ENCODE results near the gene KIF3C.
A peak's percentile ranks its signal among the peaks of the same experiment; 100 is the strongest.

KIF3C gene

DNA sequence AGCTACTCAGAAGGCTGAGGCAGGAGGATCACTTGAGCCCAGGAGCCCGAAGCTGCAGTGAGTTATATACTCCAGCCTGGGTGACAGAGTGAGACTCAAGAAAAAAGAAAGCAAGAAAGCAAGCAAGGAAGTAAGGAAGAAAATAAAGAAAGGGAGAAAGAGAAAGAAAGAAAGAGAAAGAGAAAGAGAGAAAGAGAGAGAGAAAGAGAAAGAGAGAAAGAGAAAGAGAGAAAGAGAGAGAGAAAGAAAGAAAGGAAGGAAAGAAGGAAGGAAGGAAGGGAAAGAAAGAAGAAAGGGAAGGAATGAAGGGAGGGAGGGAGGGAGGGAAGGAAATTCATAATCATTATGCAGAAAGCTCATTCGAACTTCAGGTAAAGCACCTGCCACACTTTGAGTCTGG, 33.9 kb downstream of the KIF3C start:
- H3K4me1 ChIP-seq (ENCODE audit: control insufficient read depth in 2 of 2, insufficient read depth in 2 of 2, low read length in 2 of 2): no peaks in the 10 kb centered on the region
- H3K36me3 ChIP-seq (ENCODE audit: control insufficient read depth in 2 of 2, insufficient read depth in 2 of 2, low read length in 2 of 2): no peaks in the 10 kb centered on the region
- no peak overlapping the region for H3K4me3 ChIP-seq (ENCODE audit: low read length in 2 of 2)

GRCh38 chr2:25941042-25941441, 41.3 kb downstream of the KIF3C start:
- Histone ChIP-seq H3K9me3 (ENCODE audit: control insufficient read depth in 2 of 2, low read length in 2 of 2) (no peaks in the 10 kb centered on the region), H3K9ac (ENCODE audit: low read depth in 1 of 2, low read length in 2 of 2) (no peak overlapping the region), H3K4me1 (ENCODE audit: control insufficient read depth in 2 of 2, insufficient read depth in 2 of 2, low read length in 2 of 2) (peaks cover 0 to 12% of the 10 kb centered on the region in 2 donors), H3K36me3 (ENCODE audit: control insufficient read depth in 2 of 2, insufficient read depth in 2 of 2, low read length in 2 of 2) (no peaks in the 10 kb centered on the region), H3K27ac (ENCODE audit: low read depth in 2 of 2, low read length in 2 of 2) (no peak overlapping the region), H3K4me3 (ENCODE audit: low read length in 2 of 2) (no peak overlapping the region), H3K27me3 (ENCODE audit: control insufficient read depth in 2 of 2, insufficient read depth in 2 of 2, low read length in 2 of 2) (no peaks in the 10 kb centered on the region)

More for the DNA sequence above, 33.9 kb downstream of the KIF3C start:
- Histone ChIP-seq H3K9me3 (ENCODE audit: control insufficient read depth in 2 of 2, low read length in 2 of 2) (no peaks in the 10 kb centered on the region), H3K27ac (ENCODE audit: low read depth in 2 of 2, low read length in 2 of 2) (no peak overlapping the region), H3K27me3 (ENCODE audit: control insufficient read depth in 2 of 2, insufficient read depth in 2 of 2, low read length in 2 of 2) (no peaks in the 10 kb centered on the region), H3K9ac (ENCODE audit: low read depth in 1 of 2, low read length in 2 of 2) (no peak overlapping the region)

DNA sequence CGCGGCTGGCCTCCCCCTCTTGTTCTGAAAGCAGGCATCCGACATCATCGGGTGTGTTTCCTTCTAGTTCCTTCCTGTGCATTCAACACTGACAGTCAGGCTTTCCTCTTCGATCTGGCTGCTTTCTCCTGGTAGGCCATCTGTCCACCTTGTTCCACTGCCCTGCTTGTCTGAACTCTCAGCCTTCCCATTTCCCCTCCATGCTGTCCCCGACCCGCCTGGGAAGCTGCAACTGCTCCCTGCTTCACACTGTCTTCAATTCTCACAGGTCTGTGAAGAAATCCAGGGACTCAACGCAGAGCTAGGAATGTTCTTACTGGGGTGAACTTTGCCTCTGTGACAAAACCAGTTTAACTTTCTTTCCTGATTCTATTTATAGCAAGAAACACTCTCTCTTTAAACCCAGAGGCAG, 43.0 kb downstream of the KIF3C start:
- no peaks in the 10 kb centered on the region for H3K36me3 ChIP-seq (ENCODE audit: control insufficient read depth in 2 of 2, insufficient read depth in 2 of 2, low read length in 2 of 2)
- peak overlapping the region; percentile 74 to 87 for H3K27ac ChIP-seq (ENCODE audit: low read depth in 2 of 2, low read length in 2 of 2)
- no peaks in the 10 kb centered on the region for H3K27me3 ChIP-seq (ENCODE audit: control insufficient read depth in 2 of 2, insufficient read depth in 2 of 2, low read length in 2 of 2)
- H3K9me3 ChIP-seq (ENCODE audit: control insufficient read depth in 2 of 2, low read length in 2 of 2): no peaks in the 10 kb centered on the region
- H3K4me1 ChIP-seq (ENCODE audit: control insufficient read depth in 2 of 2, insufficient read depth in 2 of 2, low read length in 2 of 2): peaks cover 0 to 12% of the 10 kb centered on the region in 2 donors
- H3K4me3 ChIP-seq (ENCODE audit: low read length in 2 of 2): peak overlapping the region in 1 of 2 donors; percentile 25
- H3K9ac ChIP-seq (ENCODE audit: low read depth in 1 of 2, low read length in 2 of 2): peak overlapping the region; percentile 24 to 66

DNA sequence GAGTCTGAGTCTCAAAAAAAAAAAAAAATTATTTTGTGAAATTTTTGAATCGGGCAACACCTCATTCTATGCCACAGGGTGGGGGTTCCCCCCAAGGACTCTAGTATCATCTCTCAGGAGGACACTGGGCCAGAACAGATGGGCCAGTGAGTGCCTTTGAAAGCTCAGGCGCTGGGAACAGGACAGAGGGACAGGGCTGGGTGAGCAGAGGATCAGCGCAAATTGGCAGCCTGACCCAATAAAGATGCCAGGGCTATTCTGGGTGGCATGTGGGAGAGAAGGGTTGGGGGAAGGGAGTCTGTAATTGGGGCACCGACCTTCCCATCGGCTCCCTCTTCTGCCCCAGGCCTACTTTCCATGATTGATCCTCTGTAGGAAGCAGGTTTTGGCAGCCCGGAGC, 44.0 kb downstream of the KIF3C start:
- H3K4me1 ChIP-seq (ENCODE audit: control insufficient read depth in 2 of 2, insufficient read depth in 2 of 2, low read length in 2 of 2): peaks cover 0 to 12% of the 10 kb centered on the region in 2 donors
- H3K9me3 ChIP-seq (ENCODE audit: control insufficient read depth in 2 of 2, low read length in 2 of 2): no peaks in the 10 kb centered on the region
- H3K9ac ChIP-seq (ENCODE audit: low read depth in 1 of 2, low read length in 2 of 2): no peak overlapping the region
- no peaks in the 10 kb centered on the region for H3K36me3 ChIP-seq (ENCODE audit: control insufficient read depth in 2 of 2, insufficient read depth in 2 of 2, low read length in 2 of 2)
- peak overlapping the region in 1 of 2 donors; percentile 87 for H3K27ac ChIP-seq (ENCODE audit: low read depth in 2 of 2, low read length in 2 of 2)
- H3K27me3 ChIP-seq (ENCODE audit: control insufficient read depth in 2 of 2, insufficient read depth in 2 of 2, low read length in 2 of 2): no peaks in the 10 kb centered on the region
- no peak overlapping the region for H3K4me3 ChIP-seq (ENCODE audit: low read length in 2 of 2)

DNA sequence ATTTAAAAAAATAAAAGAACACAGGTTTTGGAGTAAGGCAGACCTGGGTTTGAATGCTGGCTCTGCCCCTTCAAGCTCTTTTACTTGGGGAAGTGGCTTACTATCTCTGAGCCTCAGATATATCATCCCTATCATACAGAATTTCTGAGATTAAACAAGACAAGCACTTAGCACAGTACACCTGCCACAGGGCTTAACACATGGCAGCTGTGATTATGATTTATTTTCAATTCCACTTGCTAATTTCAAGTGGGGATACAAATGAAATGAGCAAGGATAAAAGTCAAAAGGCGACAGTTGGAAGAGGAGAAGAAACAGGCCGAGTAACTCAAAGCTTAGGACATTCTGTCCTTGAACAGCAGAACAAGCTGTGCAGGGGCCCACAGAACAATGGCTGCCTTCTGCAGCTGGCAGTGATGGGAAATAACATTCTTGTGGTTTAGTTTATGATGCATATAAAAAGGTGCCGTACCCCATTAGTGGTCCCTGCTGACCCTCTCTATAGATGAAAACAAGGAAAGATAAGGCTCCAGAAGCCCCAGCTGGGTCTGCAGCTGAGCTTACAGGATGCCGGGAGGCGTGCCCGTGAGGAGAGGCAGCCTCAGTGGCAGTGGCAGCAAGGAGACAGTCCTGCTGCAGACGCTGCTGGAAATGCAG, 45.3 kb downstream of the KIF3C start:
- H3K4me1 ChIP-seq (ENCODE audit: control insufficient read depth in 2 of 2, insufficient read depth in 2 of 2, low read length in 2 of 2): peaks cover 0 to 12% of the 10 kb centered on the region in 2 donors
- H3K27ac ChIP-seq (ENCODE audit: low read depth in 2 of 2, low read length in 2 of 2): no peak overlapping the region
- no peaks in the 10 kb centered on the region for H3K36me3 ChIP-seq (ENCODE audit: control insufficient read depth in 2 of 2, insufficient read depth in 2 of 2, low read length in 2 of 2)
- no peaks in the 10 kb centered on the region for H3K27me3 ChIP-seq (ENCODE audit: control insufficient read depth in 2 of 2, insufficient read depth in 2 of 2, low read length in 2 of 2)
- no peak overlapping the region for H3K9ac ChIP-seq (ENCODE audit: low read depth in 1 of 2, low read length in 2 of 2)
- H3K4me3 ChIP-seq (ENCODE audit: low read length in 2 of 2): no peak overlapping the region
- no peaks in the 10 kb centered on the region for H3K9me3 ChIP-seq (ENCODE audit: control insufficient read depth in 2 of 2, low read length in 2 of 2)

DNA sequence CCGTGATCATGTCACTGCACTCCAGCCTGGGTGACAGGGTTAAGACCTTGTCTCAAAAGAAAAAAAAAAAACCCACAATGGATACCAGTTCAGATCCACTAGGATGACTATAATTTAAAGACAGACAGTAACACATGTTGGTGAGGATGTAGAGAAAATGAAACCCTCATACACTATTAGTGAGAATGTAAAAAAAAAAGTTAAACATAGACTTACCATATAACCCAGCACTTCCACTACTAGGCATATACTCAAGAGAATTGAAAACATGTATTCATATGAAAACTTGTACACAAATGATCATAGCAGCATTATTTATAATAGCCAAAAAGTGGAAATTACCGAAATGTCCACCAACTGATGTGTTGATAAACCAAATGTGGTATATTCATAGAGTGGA, 48.7 kb downstream of the KIF3C start:
- Histone ChIP-seq H3K9ac (ENCODE audit: low read depth in 1 of 2, low read length in 2 of 2) (no peak overlapping the region), H3K27me3 (ENCODE audit: control insufficient read depth in 2 of 2, insufficient read depth in 2 of 2, low read length in 2 of 2) (no peaks in the 10 kb centered on the region), H3K4me3 (ENCODE audit: low read length in 2 of 2) (no peak overlapping the region), H3K4me1 (ENCODE audit: control insufficient read depth in 2 of 2, insufficient read depth in 2 of 2, low read length in 2 of 2) (peaks cover 0 to 4% of the 10 kb centered on the region in 2 donors), H3K36me3 (ENCODE audit: control insufficient read depth in 2 of 2, insufficient read depth in 2 of 2, low read length in 2 of 2) (no peaks in the 10 kb centered on the region), H3K9me3 (ENCODE audit: control insufficient read depth in 2 of 2, low read length in 2 of 2) (no peaks in the 10 kb centered on the region), H3K27ac (ENCODE audit: low read depth in 2 of 2, low read length in 2 of 2) (no peak overlapping the region)

GRCh38 chr2:25929789-25930473, 52.4 kb downstream of the KIF3C start:
- Histone ChIP-seq H3K27me3 (ENCODE audit: control insufficient read depth in 2 of 2, insufficient read depth in 2 of 2, low read length in 2 of 2) (no peaks in the 10 kb centered on the region), H3K9ac (ENCODE audit: low read depth in 1 of 2, low read length in 2 of 2) (no peak overlapping the region), H3K36me3 (ENCODE audit: control insufficient read depth in 2 of 2, insufficient read depth in 2 of 2, low read length in 2 of 2) (no peaks in the 10 kb centered on the region), H3K4me3 (ENCODE audit: low read length in 2 of 2) (no peak overlapping the region), H3K4me1 (ENCODE audit: control insufficient read depth in 2 of 2, insufficient read depth in 2 of 2, low read length in 2 of 2) (no peaks in the 10 kb centered on the region), H3K9me3 (ENCODE audit: control insufficient read depth in 2 of 2, low read length in 2 of 2) (no peaks in the 10 kb centered on the region), H3K27ac (ENCODE audit: low read depth in 2 of 2, low read length in 2 of 2) (no peak overlapping the region)

- Histone ChIP-seq H3K9me3 (ENCODE audit: control insufficient read depth in 2 of 2, low read length in 2 of 2) (no peaks in the 10 kb centered on the region), H3K4me1 (ENCODE audit: control insufficient read depth in 2 of 2, insufficient read depth in 2 of 2, low read length in 2 of 2) (no peaks in the 10 kb centered on the region), H3K27ac (ENCODE audit: low read depth in 2 of 2, low read length in 2 of 2) (no peak overlapping the region), H3K4me3 (ENCODE audit: low read length in 2 of 2) (no peak overlapping the region), H3K9ac (ENCODE audit: low read depth in 1 of 2, low read length in 2 of 2) (no peak overlapping the region), H3K27me3 (ENCODE audit: control insufficient read depth in 2 of 2, insufficient read depth in 2 of 2, low read length in 2 of 2) (no peaks in the 10 kb centered on the region), H3K36me3 (ENCODE audit: control insufficient read depth in 2 of 2, insufficient read depth in 2 of 2, low read length in 2 of 2) (no peaks in the 10 kb centered on the region)
Observed at GRCh38 chr2:25928668-25929067, 53.6 kb downstream of the KIF3C start.

GRCh38 chr2:25926984-25927756, 55.1 kb downstream of the KIF3C start:
- Histone ChIP-seq H3K9ac (ENCODE audit: low read depth in 1 of 2, low read length in 2 of 2) (no peak overlapping the region), H3K36me3 (ENCODE audit: control insufficient read depth in 2 of 2, insufficient read depth in 2 of 2, low read length in 2 of 2) (no peaks in the 10 kb centered on the region), H3K27ac (ENCODE audit: low read depth in 2 of 2, low read length in 2 of 2) (no peak overlapping the region)

DNA sequence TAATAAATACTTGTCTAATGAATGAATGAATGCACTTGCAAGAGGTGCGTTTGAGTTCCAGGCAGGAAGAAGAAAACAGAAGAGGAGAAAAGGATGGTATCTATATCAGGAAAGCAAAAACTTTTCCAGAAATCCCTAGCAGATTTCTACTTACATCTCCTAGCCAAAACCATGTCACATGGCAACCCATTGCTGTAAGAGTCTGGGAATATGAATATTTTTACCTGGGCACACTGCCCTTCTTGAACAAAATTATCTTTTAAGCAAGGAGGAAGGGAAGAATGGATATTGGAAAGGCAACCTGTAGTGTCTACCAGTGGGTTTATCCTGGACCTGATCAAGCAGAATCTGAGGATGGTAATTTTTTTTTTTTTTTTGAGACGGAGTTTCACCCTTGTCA, 59.8 kb downstream of the KIF3C start:
- Histone ChIP-seq H3K9me3 (ENCODE audit: control insufficient read depth in 2 of 2, low read length in 2 of 2) (no peaks in the 10 kb centered on the region), H3K36me3 (ENCODE audit: control insufficient read depth in 2 of 2, insufficient read depth in 2 of 2, low read length in 2 of 2) (no peaks in the 10 kb centered on the region), H3K9ac (ENCODE audit: low read depth in 1 of 2, low read length in 2 of 2) (no peak overlapping the region), H3K27ac (ENCODE audit: low read depth in 2 of 2, low read length in 2 of 2) (no peak overlapping the region), H3K4me1 (ENCODE audit: control insufficient read depth in 2 of 2, insufficient read depth in 2 of 2, low read length in 2 of 2) (no peaks in the 10 kb centered on the region), H3K27me3 (ENCODE audit: control insufficient read depth in 2 of 2, insufficient read depth in 2 of 2, low read length in 2 of 2) (no peaks in the 10 kb centered on the region), H3K4me3 (ENCODE audit: low read length in 2 of 2) (no peak overlapping the region)

More at GRCh38 chr2:25926984-25927756, 55.1 kb downstream of the KIF3C start:
- H3K4me3 ChIP-seq (ENCODE audit: low read length in 2 of 2): no peak overlapping the region
- H3K4me1 ChIP-seq (ENCODE audit: control insufficient read depth in 2 of 2, insufficient read depth in 2 of 2, low read length in 2 of 2): no peaks in the 10 kb centered on the region
- no peaks in the 10 kb centered on the region for H3K27me3 ChIP-seq (ENCODE audit: control insufficient read depth in 2 of 2, insufficient read depth in 2 of 2, low read length in 2 of 2)
- no peaks in the 10 kb centered on the region for H3K9me3 ChIP-seq (ENCODE audit: control insufficient read depth in 2 of 2, low read length in 2 of 2)
